Measurements from ENCODE around the gene CHCHD3.

Gene CHCHD3

GRCh38 chr7:132764762-132765161 lies 317.1 kb downstream of the CHCHD3 start:
- DNase-seq, result no peak

GRCh38 chr7:132760866-132761265 lies 321.0 kb downstream of the CHCHD3 start:
- DNase-seq, result no peak

- no peak for DNase-seq
These were observed 321.7 kb downstream of the CHCHD3 start for GRCh38 chr7:132760244-132760623.

GRCh38 chr7:132759482-132760243 lies 322.2 kb downstream of the CHCHD3 start:
- no peak for DNase-seq

GRCh38 chr7:132758986-132759385 lies 322.9 kb downstream of the CHCHD3 start:
- no peak for DNase-seq

GRCh38 chr7:132757783-132758182 lies 324.1 kb downstream of the CHCHD3 start:
- no peak for DNase-seq

- DNase-seq, result no peak
These were observed 325.4 kb downstream of the CHCHD3 start for GRCh38 chr7:132756484-132756990.

GRCh38 chr7:132755538-132756483 lies 326.1 kb downstream of the CHCHD3 start:
- no peak for DNase-seq

- DNase-seq, result no peak
These were observed 329.5 kb downstream of the CHCHD3 start for GRCh38 chr7:132752431-132752830.

GRCh38 chr7:132751244-132751647 lies 330.6 kb downstream of the CHCHD3 start:
- no peak for DNase-seq

GRCh38 chr7:132750530-132751217 lies 331.2 kb downstream of the CHCHD3 start:
- DNase-seq, result no peak

GRCh38 chr7:132750096-132750495 lies 331.8 kb downstream of the CHCHD3 start:
- DNase-seq, result no peak

- no peak for DNase-seq
These were observed 336.4 kb downstream of the CHCHD3 start for GRCh38 chr7:132745510-132745909.

- DNase-seq, result no peak
These were observed 337.9 kb downstream of the CHCHD3 start for GRCh38 chr7:132743974-132744373.

GRCh38 chr7:132742189-132742612 lies 339.7 kb downstream of the CHCHD3 start:
- DNase-seq, result no peak

GRCh38 chr7:132740176-132740575 lies 341.7 kb downstream of the CHCHD3 start:
- no peak for DNase-seq

GRCh38 chr7:132739271-132739955 lies 342.5 kb downstream of the CHCHD3 start:
- no peak for DNase-seq

- DNase-seq, result no peak
These were observed 343.6 kb downstream of the CHCHD3 start for GRCh38 chr7:132738254-132738653.

- DNase-seq, result no peak
These were observed 346.4 kb downstream of the CHCHD3 start for GRCh38 chr7:132735476-132735875.
